HG02763 (cell line): ENCODE measurements around the gene LEF1.

Experiments
- ATAC-seq: cut with Tn5 transposase; IDR thresholded peaks from one replicate; pipeline ENCODE4 v1.9.1; 2021; ENCODE audit warnings: mild to moderate bottlenecking, moderate library complexity; ENCODE audit not compliant: unreplicated experiment

LEF1 gene

GRCh38 chr4:108115168-108115526 is 53.6 kb downstream of the LEF1 start:
- ATAC-seq, result no peak

GRCh38 chr4:108114503-108114902 is 54.2 kb downstream of the LEF1 start:
- no peak for ATAC-seq

- ATAC-seq, result no peak
These were observed 55.5 kb downstream of the LEF1 start for GRCh38 chr4:108113229-108113628.

GRCh38 chr4:108111781-108112180 is 57.0 kb downstream of the LEF1 start:
- no peak for ATAC-seq

- peak; percentile 8 for ATAC-seq
These were observed 58.3 kb downstream of the LEF1 start for GRCh38 chr4:108110450-108110849.

GRCh38 chr4:108109997-108110416 is 58.7 kb downstream of the LEF1 start:
- peak; percentile 69 for ATAC-seq

GRCh38 chr4:108109111-108109510 is 59.6 kb downstream of the LEF1 start:
- no peak for ATAC-seq

GRCh38 chr4:108107729-108108382 is 60.9 kb downstream of the LEF1 start:
- ATAC-seq, result no peak

- ATAC-seq, result no peak
These were observed 61.6 kb downstream of the LEF1 start for GRCh38 chr4:108107101-108107500.

GRCh38 chr4:108106186-108106585 is 62.5 kb downstream of the LEF1 start:
- no peak for ATAC-seq

GRCh38 chr4:108103099-108103862 is 65.5 kb downstream of the LEF1 start:
- ATAC-seq, result no peak

GRCh38 chr4:108100827-108101226 is 67.9 kb downstream of the LEF1 start:
- ATAC-seq, result no peak

GRCh38 chr4:108099838-108100237 is 68.9 kb downstream of the LEF1 start:
- ATAC-seq, result no peak

GRCh38 chr4:108097990-108098553 is 70.7 kb downstream of the LEF1 start:
- ATAC-seq, result no peak

GRCh38 chr4:108094923-108095482 is 73.7 kb downstream of the LEF1 start:
- ATAC-seq, result no peak

- no peak for ATAC-seq
These were observed 74.6 kb downstream of the LEF1 start for GRCh38 chr4:108094131-108094530.

- no peak for ATAC-seq
These were observed 76.4 kb downstream of the LEF1 start for GRCh38 chr4:108092288-108092687.

- no peak for ATAC-seq
These were observed 81.3 kb downstream of the LEF1 start for GRCh38 chr4:108087293-108087967.

- no peak for ATAC-seq
These were observed 87.5 kb downstream of the LEF1 start for GRCh38 chr4:108081256-108081655.

GRCh38 chr4:108080747-108081146 is 88.0 kb downstream of the LEF1 start:
- ATAC-seq, result no peak

- no peak for ATAC-seq
These were observed 90.6 kb downstream of the LEF1 start for GRCh38 chr4:108078024-108078733.
